ENCODE data around the gene PIP4P1.

GRCh38 chr14:20422886-20423285 is 38.3 kb downstream of the PIP4P1 start:
- no peak for TF ChIP-seq CTCF (conservative IDR thresholded peaks at IDR 0.05 in 1 of 2, IDR thresholded peaks at IDR 0.05 in 1 of 2; ENCODE audit: extremely low read depth in 1 of 2, insufficient read depth in 1 of 2, low read depth in 1 of 2, low read length in 2 of 2)
- no peak for TF ChIP-seq EZH2 (IDR thresholded peaks at IDR 0.05; ENCODE audit: borderline replicate concordance, low read length)

Data from mammary epithelial cell (primary cell).